GM18498 (cell line): Measurements from ENCODE around the gene NFKBIE.
A peak's percentile ranks its signal among the peaks of the same experiment; 100 is the strongest.

Experiments
- ATAC-seq: cut with Tn5 transposase; IDR thresholded peaks from one replicate; pipeline ENCODE4 v1.9.1; 2021; ENCODE audit warnings: mild to moderate bottlenecking, moderate library complexity; ENCODE audit not compliant: unreplicated experiment

Gene NFKBIE

GRCh38 chr6:44275271-44275748, 10.0 kb upstream of the NFKBIE start:
- no peak for ATAC-seq

- ATAC-seq = no peak
Observed at GRCh38 chr6:44273617-44274016, 8.3 kb upstream of the NFKBIE start.

GRCh38 chr6:44272999-44273566, 7.7 kb upstream of the NFKBIE start:
- no peak for ATAC-seq

DNA sequence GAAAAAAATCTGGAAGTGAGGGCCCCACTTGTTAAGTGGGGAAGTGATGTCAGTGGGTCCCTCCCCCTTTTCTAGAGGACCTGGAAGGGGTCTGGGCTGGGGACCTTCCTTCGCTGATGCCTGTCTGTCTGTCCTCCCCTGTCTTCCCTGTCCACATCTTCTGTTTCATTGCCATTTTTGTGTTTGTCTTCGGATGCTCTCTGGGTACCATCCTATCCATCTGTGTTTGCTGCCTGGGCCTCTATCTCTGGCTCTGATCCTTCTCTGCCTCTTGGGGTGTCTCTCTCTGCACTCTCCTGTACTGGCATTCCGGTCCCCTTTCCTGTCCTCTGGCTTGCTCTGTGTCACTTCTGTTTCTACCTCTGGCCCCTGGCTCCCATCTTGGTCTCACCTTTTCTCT, 7.2 kb upstream of the NFKBIE start:
- no peak for ATAC-seq

DNA sequence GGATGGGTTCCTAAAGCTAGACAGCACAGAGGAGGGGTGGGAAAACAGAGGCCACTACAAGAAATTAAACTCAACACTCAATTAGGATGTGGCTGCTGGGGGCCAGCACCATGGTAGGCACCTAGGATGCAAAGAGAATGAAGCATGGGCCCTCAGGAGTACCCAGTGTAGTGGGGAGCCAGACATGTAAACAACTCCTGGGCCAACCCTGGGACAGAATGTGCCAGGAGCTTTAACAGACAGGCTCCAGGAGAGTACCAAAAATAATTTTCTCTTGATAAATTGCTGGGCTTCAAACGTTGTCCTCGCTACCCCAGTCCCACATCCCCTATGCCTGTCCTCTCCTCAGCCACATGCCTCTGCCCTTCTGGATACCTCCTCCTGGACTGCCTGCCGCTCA, 6.6 kb upstream of the NFKBIE start:
- no peak for ATAC-seq

- ATAC-seq = no peak
Observed at GRCh38 chr6:44271406-44271723, 6.0 kb upstream of the NFKBIE start.

DNA sequence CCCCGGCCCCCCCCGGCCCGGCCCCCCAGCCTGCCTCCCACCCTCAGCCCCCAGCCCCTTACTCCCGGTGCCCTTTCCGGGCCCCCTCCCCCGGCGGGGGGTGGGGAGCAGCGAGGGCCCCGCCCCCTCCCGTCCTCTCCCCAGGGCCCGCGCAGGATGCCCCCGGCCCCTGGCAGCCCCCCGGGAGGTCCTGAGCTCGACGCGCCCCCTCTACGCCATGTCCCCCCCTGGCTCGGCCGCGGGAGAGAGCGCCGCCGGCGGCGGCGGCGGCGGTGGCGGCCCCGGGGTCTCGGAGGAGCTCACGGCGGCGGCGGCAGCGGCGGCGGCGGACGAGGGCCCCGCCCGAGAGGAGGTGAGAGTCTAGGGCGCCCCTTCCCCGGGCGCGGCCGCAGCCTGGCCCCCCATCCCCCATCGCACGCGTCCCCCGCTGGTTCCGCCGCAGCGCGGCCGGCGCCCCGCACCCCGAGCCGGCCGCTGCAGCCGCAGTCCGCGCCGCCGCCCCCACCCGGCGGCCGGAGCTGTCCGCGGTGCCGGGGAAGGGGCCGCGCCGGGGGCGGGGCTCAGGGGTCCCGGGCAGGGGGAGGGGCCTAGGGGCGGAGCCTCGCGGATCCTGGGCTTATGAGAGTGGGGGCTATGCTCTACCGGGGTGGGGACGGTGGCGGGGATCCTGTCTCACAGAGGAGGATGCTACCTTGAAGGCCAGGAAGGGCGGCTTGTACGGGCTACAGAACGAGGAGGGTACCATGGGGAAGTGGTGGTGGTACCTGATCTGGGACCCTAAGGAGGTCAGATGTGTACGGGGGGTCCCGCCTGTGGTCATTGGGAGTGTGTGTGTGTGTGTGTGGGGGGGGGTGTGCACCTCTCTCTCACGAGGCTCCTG, 5.4 kb upstream of the NFKBIE start:
- no peak for ATAC-seq

DNA sequence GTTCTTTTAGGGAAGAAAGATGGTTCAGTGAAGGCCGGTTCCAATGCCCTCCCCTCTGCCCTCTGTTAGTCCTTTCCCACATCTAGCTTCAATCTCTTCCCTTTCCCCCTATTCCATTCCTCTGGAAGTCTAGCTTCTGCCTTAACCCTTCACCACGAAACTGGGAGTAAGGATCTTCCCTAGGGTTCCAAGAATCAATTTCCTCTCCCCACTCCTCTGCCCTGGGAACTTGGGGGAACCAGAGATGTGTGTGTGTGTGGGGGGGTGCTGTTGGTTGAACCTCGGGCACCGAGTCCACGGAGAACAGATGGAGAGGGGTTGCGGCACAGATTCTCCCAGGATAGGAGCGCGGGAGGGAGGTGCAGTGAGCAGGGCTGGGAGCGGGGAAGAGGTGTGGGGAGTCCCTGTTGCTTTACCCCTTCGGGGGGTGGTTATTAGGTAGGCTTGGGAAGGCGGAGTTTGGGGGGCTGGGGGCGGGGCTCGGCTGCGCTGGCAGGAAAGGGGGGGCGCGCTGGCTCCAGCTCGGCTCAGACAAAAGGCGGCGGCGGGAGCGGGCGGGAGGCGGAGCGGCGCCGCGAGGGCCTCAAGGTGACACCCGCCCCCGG, 4.7 kb upstream of the NFKBIE start, which contains the start of gene TMEM151B:
Gene TMEM151B, plus strand, starts transcription at position 530 of the 605 bp plus-strand sequence. CDS start 293 bp downstream, outside the sequence.
- no peak for ATAC-seq

DNA sequence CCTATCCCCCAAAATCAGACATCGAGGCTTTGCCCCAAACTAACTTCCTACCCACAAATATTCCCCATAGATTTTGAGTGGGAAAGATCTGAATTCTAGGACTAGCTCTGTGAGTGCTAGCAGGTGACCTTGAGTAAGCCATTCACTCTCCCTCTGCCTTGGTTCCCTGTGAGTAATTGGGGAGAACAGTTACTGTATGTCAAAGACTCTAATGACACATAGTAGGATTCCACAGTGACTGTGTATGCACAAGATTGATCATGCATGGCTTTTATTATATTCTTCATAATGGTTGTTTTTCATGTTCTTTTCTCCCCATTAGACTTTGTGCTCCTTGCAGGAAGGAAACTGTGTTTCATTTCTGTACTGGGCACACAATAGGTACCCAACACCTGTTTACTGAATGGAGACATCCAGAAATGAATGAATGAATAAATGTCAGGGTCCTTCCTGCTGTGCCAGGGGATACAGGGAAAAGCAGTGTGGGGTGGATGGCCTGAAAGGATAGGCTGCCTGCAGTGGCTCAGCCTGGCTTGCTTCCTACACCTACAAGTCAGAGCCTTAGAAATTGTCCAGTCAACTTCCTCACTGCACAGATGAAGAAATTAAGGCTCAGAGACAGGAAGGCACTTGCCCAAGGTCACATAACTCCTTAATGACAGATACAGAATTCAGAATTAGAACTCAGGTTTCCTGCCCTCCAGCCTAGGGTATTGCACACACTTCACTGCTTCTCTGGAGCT, 4.0 kb upstream of the NFKBIE start:
- no peak for ATAC-seq

- ATAC-seq = no peak
Observed at GRCh38 chr6:44268095-44268628, 2.8 kb upstream of the NFKBIE start.

DNA sequence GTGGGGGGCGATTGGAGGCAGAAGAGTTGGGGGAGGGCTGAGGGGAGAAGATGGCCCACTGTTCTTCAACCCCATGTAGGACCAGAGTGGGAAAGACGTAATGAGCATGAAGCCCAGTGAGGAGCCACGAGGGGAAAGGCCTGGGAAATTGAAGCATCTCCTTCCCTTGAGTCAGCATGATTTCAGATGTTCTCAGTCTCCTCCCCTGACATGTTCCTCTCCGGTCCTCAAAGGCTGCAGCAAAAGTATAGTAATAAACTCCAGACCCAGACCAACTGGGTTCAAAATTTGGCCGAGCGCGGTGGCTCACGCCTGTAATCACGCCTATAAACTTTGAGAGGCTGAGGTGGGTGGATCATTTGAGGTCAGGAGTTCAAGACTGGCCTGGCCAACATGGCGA, 1.9 kb upstream of the NFKBIE start:
- no peak for ATAC-seq

- no peak for ATAC-seq
Observed at GRCh38 chr6:44266347-44266746, 996 bp upstream of the NFKBIE start.

GRCh38 chr6:44265722-44266233, 427 bp upstream of the NFKBIE start:
- ATAC-seq = no peak

GRCh38 chr6:44264154-44265006, 971 bp downstream of the NFKBIE start:
- ATAC-seq = peak; percentile 37

GRCh38 chr6:44263354-44264100, 1.8 kb downstream of the NFKBIE start:
- no peak for ATAC-seq

GRCh38 chr6:44262467-44263353, 2.6 kb downstream of the NFKBIE start:
- no peak for ATAC-seq

- no peak for ATAC-seq
Observed at GRCh38 chr6:44261581-44261980, 3.8 kb downstream of the NFKBIE start.
